ENCODE results near the gene RIC8B. TPM values are rescaled to one million over a fixed set of nuclear protein-coding genes. Genes with fewer than 3 reads are reported as not detected.

Gene RIC8B
- total and polyA plus RNA-seq, 2 of the 8 experiments (the other 6 are each of a cell fraction or from before 2014, with no cell fraction given) = 8.2 to 25.3 TPM

DNA sequence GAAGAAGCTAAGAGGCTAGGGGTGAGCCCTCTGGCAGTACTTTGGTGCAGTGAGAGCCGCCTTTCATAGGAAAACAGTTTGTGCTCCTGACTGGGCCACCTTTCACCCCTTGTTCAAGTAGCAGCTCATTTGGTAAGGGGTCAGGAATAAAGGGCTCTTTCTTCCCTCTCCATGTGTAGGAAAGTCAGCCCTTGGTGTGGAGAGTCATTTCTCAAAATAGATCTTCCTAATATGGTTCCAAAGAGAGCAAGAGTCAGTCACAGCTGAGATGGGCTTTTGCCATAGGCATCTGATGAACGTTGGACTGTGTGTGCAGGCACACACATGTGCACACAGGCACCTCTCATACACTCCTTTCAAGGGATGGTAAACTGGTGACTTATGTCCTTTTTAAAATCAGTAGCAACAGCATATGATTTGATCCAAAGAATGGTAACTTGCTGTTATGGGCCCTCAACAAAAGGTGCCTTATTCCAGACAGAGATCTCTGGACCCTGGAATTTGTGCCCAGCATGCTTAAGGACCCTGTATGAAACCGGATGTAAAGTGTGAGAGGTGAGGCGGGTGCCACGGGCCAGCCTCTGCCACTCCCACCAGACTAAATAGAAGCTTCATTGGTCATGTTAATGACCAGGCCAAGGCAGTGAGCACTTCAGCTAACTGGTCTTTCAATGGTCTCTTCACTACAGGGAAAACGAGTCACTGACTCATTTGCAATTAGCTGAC lies 16.7 kb upstream of the RIC8B start (continued):
- TF ChIP-seq, protein P1, sequence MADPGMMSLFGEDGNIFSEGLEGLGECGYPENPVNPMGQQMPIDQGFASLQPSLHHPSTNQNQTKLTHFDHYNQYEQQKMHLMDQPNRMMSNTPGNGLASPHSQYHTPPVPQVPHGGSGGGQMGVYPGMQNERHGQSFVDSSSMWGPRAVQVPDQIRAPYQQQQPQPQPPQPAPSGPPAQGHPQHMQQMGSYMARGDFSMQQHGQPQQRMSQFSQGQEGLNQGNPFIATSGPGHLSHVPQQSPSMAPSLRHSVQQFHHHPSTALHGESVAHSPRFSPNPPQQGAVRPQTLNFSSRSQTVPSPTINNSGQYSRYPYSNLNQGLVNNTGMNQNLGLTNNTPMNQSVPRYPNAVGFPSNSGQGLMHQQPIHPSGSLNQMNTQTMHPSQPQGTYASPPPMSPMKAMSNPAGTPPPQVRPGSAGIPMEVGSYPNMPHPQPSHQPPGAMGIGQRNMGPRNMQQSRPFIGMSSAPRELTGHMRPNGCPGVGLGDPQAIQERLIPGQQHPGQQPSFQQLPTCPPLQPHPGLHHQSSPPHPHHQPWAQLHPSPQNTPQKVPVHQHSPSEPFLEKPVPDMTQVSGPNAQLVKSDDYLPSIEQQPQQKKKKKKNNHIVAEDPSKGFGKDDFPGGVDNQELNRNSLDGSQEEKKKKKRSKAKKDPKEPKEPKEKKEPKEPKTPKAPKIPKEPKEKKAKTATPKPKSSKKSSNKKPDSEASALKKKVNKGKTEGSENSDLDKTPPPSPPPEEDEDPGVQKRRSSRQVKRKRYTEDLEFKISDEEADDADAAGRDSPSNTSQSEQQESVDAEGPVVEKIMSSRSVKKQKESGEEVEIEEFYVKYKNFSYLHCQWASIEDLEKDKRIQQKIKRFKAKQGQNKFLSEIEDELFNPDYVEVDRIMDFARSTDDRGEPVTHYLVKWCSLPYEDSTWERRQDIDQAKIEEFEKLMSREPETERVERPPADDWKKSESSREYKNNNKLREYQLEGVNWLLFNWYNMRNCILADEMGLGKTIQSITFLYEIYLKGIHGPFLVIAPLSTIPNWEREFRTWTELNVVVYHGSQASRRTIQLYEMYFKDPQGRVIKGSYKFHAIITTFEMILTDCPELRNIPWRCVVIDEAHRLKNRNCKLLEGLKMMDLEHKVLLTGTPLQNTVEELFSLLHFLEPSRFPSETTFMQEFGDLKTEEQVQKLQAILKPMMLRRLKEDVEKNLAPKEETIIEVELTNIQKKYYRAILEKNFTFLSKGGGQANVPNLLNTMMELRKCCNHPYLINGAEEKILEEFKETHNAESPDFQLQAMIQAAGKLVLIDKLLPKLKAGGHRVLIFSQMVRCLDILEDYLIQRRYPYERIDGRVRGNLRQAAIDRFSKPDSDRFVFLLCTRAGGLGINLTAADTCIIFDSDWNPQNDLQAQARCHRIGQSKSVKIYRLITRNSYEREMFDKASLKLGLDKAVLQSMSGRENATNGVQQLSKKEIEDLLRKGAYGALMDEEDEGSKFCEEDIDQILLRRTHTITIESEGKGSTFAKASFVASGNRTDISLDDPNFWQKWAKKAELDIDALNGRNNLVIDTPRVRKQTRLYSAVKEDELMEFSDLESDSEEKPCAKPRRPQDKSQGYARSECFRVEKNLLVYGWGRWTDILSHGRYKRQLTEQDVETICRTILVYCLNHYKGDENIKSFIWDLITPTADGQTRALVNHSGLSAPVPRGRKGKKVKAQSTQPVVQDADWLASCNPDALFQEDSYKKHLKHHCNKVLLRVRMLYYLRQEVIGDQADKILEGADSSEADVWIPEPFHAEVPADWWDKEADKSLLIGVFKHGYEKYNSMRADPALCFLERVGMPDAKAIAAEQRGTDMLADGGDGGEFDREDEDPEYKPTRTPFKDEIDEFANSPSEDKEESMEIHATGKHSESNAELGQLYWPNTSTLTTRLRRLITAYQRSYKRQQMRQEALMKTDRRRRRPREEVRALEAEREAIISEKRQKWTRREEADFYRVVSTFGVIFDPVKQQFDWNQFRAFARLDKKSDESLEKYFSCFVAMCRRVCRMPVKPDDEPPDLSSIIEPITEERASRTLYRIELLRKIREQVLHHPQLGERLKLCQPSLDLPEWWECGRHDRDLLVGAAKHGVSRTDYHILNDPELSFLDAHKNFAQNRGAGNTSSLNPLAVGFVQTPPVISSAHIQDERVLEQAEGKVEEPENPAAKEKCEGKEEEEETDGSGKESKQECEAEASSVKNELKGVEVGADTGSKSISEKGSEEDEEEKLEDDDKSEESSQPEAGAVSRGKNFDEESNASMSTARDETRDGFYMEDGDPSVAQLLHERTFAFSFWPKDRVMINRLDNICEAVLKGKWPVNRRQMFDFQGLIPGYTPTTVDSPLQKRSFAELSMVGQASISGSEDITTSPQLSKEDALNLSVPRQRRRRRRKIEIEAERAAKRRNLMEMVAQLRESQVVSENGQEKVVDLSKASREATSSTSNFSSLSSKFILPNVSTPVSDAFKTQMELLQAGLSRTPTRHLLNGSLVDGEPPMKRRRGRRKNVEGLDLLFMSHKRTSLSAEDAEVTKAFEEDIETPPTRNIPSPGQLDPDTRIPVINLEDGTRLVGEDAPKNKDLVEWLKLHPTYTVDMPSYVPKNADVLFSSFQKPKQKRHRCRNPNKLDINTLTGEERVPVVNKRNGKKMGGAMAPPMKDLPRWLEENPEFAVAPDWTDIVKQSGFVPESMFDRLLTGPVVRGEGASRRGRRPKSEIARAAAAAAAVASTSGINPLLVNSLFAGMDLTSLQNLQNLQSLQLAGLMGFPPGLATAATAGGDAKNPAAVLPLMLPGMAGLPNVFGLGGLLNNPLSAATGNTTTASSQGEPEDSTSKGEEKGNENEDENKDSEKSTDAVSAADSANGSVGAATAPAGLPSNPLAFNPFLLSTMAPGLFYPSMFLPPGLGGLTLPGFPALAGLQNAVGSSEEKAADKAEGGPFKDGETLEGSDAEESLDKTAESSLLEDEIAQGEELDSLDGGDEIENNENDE (IDR thresholded peaks at IDR 0.05; ENCODE audit: insufficient replicate concordance, low read length) = no peak
- no peak for TF ChIP-seq TEAD4 (IDR thresholded peaks at IDR 0.05; ENCODE audit: low read depth, low read length)
- no peak for TF ChIP-seq POU5F1 (IDR thresholded peaks at IDR 0.05; ENCODE audit: low read depth, low read length)
- no peak for TF ChIP-seq ZNF274 (IDR thresholded peaks at IDR 0.05; ENCODE audit: borderline replicate concordance, extremely low read depth, low read length)
- TF ChIP-seq RNF2 (IDR thresholded peaks at IDR 0.05; ENCODE audit: borderline replicate concordance, low read depth, low read length, missing control alignments, poor library complexity, severe bottlenecking) = no peak
- no peak for TF ChIP-seq NANOG (IDR thresholded peaks at IDR 0.05; ENCODE audit: insufficient read depth, low read depth, low read length, poor library complexity, severe bottlenecking)
- TF ChIP-seq TAF1 (IDR thresholded peaks at IDR 0.05; ENCODE audit: low read depth, low read length) = no peak
- no peak for TF ChIP-seq EP300 (IDR thresholded peaks at IDR 0.05; ENCODE audit: borderline replicate concordance in 1 of 2, low read depth in 2 of 2, low read length in 2 of 2)
- TF ChIP-seq CREB1 (IDR thresholded peaks at IDR 0.05) = no peak
- TF ChIP-seq TAF7 (optimal IDR thresholded peaks at IDR 0.05; ENCODE audit: borderline replicate concordance, low read depth, low read length) = no peak
